ENCODE measurements around the gene TSSC4.

- TF ChIP-seq CTCF (IDR thresholded peaks at IDR 0.05; ENCODE audit: insufficient read depth, low read length) = no peak
- TF ChIP-seq POLR2AphosphoS5 (IDR thresholded peaks at IDR 0.05; ENCODE audit: low read depth) = no peak
- TF ChIP-seq GABPA (IDR thresholded peaks at IDR 0.05; ENCODE audit: low read depth) = no peak
- TF ChIP-seq REST (IDR thresholded peaks at IDR 0.05; ENCODE audit: insufficient replicate concordance, low read depth) = no peak
- no peak for TF ChIP-seq SPI1 (IDR thresholded peaks at IDR 0.05; ENCODE audit: borderline replicate concordance, low read depth)
Measured at GRCh38 chr11:2369896-2370295, 30.7 kb upstream of the TSSC4 start.

Data from HL-60 (cell line).